Measurements from ENCODE around the gene INSR. TPM values are rescaled to one million over a fixed set of nuclear protein-coding genes. Genes with fewer than 3 reads are reported as not detected.

Gene INSR
- total RNA-seq, 1 experiment from 2014 or later = 8.4 TPM

DNA sequence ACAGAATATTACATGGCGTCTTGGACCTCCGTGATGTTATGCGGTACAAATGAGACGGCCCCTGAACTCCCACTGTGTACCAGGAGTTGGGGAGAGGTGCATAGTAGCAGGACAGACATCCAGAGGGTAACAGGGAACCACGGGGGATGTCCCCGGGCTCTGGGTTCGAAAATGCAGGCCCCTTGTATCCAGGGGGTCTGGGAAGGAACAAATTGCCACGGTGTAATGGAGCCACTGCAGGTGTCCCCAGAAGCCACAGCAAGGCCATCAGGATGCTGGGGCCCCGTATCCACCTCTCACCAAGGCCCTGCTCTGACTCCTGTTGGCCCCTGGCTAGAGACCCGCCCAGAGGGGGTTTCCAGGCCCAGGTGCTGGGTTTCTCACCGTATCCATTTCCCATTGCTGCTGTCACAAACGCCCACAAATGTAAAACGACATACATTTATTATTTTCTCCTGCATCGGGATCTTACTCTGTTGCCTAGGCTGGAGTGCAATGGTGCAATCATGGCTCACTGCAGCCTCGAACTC lies 77.8 kb downstream of the INSR start:
- Mint-ChIP-seq H3K27me3 (ENCODE audit: unreplicated experiment) (no peaks in the 10 kb centered on the region), H3K36me3 (ENCODE audit: insufficient read depth, unreplicated experiment) (no peaks in the 10 kb centered on the region), H3K9me3 (ENCODE audit: low read depth, unreplicated experiment) (no peaks in the 10 kb centered on the region), H3K4me1 (ENCODE audit: low read depth, unreplicated experiment) (no peaks in the 10 kb centered on the region), H3K4me3 (ENCODE audit: low read depth, unreplicated experiment) (no peak overlapping the region), H3K27ac (ENCODE audit: unreplicated experiment) (no peak overlapping the region)
- no peak for DNase-seq
- no TSS peak for BruUV-seq (replicated peaks)
- CTCF ChIA-PET = no interaction called here
- TF ChIP-seq, protein P1, sequence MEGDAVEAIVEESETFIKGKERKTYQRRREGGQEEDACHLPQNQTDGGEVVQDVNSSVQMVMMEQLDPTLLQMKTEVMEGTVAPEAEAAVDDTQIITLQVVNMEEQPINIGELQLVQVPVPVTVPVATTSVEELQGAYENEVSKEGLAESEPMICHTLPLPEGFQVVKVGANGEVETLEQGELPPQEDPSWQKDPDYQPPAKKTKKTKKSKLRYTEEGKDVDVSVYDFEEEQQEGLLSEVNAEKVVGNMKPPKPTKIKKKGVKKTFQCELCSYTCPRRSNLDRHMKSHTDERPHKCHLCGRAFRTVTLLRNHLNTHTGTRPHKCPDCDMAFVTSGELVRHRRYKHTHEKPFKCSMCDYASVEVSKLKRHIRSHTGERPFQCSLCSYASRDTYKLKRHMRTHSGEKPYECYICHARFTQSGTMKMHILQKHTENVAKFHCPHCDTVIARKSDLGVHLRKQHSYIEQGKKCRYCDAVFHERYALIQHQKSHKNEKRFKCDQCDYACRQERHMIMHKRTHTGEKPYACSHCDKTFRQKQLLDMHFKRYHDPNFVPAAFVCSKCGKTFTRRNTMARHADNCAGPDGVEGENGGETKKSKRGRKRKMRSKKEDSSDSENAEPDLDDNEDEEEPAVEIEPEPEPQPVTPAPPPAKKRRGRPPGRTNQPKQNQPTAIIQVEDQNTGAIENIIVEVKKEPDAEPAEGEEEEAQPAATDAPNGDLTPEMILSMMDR (IDR thresholded peaks at IDR 0.05; ENCODE audit: unreplicated experiment) = no peak
- intact Hi-C loops (cut with micrococcal nuclease; ENCODE audit: unreplicated experiment) = no loop called here

DNA sequence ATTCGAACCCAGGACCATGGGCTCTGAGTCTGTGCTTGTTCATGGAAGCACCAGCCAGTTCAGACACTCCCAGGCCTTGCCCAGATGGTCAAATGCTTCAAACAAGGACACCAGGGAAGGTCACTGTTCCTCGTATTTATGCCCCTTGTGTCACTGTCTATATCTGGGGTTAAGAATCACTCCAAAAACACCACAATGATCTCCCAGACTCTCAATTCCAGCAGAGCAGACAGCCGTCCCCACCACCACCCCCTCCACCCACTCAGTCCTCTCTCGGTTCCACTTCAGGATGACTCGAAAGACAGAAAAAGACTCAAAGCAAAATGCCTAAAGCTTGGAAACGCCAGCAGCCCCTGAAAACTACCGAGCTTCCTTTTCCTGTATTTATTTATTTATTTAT lies 79.0 kb downstream of the INSR start:
- H3K4me3 Mint-ChIP-seq (ENCODE audit: low read depth, unreplicated experiment) = no peak overlapping the region
- DNase-seq = no peak
- H3K9me3 Mint-ChIP-seq (ENCODE audit: low read depth, unreplicated experiment) = no peaks in the 10 kb centered on the region
- no peaks in the 10 kb centered on the region for H3K36me3 Mint-ChIP-seq (ENCODE audit: insufficient read depth, unreplicated experiment)
- no TSS peak for BruUV-seq (replicated peaks)
- CTCF ChIA-PET = no interaction called here
- no peak overlapping the region for H3K27ac Mint-ChIP-seq (ENCODE audit: unreplicated experiment)
- intact Hi-C loops (cut with micrococcal nuclease; ENCODE audit: unreplicated experiment) = no loop called here
- TF ChIP-seq, protein P1 (IDR thresholded peaks at IDR 0.05; ENCODE audit: unreplicated experiment) = no peak
- H3K4me1 Mint-ChIP-seq (ENCODE audit: low read depth, unreplicated experiment) = no peaks in the 10 kb centered on the region
- H3K27me3 Mint-ChIP-seq (ENCODE audit: unreplicated experiment) = no peaks in the 10 kb centered on the region

DNA sequence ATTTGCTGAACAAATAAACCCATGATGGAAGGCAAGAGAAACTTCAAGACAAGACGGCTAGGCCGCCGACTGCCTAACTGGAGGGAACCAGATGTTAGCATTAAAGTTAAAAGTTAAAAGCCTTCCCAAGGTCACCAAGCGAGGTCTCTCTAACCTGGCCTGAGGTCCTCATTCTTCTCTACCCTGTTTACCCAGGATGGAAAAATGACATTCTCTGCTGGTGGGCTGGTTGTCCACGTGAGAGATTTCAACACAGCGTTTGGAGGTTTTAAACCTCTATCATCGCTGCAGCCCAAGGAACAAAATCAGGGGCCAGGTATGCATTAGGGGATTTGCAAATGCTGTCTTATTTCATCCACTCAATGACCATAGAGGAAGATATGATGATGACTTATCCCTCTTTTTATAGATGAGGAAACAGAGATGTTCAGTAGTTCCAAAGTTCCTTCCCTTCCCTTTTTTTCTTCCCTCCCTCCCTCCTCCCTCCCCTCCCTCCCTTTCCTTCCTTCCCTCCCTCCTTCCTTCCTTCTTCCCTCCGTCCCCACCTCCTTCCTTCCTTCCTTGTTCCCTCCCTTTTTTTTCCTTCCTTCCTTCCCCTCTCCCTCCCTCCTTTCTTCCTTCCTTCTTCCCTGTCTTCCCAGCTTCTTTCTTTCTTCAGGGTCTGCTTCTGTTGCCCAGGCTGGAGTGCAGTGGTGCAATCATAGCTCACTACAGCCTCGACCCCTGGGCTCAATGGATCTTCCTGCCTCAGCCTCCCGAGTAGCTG lies 79.7 kb downstream of the INSR start:
- CTCF ChIA-PET = no interaction called here
- DNase-seq = no peak
- no peak overlapping the region for H3K4me3 Mint-ChIP-seq (ENCODE audit: low read depth, unreplicated experiment)
- intact Hi-C loops (cut with micrococcal nuclease; ENCODE audit: unreplicated experiment) = no loop called here
- BruUV-seq (replicated peaks) = no TSS peak
- H3K9me3 Mint-ChIP-seq (ENCODE audit: low read depth, unreplicated experiment) = no peaks in the 10 kb centered on the region
- no peaks in the 10 kb centered on the region for H3K27me3 Mint-ChIP-seq (ENCODE audit: unreplicated experiment)
- H3K27ac Mint-ChIP-seq (ENCODE audit: unreplicated experiment) = no peak overlapping the region
- TF ChIP-seq, protein P1 (IDR thresholded peaks at IDR 0.05; ENCODE audit: unreplicated experiment) = no peak
- no peaks in the 10 kb centered on the region for H3K4me1 Mint-ChIP-seq (ENCODE audit: low read depth, unreplicated experiment)
- H3K36me3 Mint-ChIP-seq (ENCODE audit: insufficient read depth, unreplicated experiment) = no peaks in the 10 kb centered on the region

DNA sequence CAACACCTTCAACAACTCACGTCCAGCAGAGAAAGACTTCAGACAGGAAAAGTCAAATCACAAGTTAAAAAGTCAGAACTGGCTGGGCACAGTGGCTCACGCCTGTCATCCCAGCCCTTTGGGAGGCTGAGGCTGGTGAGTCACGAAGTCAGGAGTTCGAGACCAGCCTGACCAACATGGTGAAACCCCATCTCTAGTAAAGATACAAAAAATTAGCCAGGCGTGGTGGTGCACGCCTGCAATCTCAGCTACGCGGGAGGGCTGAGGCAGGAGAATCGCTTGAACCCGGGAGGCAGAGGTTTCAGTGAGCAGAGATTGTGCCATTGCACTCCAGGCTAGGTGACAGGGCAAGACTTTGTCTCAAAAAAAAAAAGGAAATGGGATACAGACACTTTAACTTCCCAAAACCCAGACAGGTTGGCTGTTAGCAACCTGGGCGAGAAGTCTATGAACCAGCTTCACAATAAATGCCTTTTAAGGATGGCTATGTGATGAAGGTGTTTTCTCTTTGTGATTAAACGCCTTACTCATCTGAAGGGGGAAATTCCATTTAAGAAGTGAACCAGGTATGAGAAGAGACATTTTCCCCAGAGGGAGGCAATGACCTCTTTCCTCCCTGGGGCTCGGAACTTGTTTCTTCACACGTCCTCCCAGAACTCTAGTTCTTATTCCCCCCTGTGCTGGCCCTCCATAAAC lies 80.4 kb downstream of the INSR start:
- Mint-ChIP-seq H3K9me3 (ENCODE audit: low read depth, unreplicated experiment) (no peaks in the 10 kb centered on the region), H3K4me1 (ENCODE audit: low read depth, unreplicated experiment) (no peaks in the 10 kb centered on the region), H3K27me3 (ENCODE audit: unreplicated experiment) (no peaks in the 10 kb centered on the region), H3K27ac (ENCODE audit: unreplicated experiment) (no peak overlapping the region), H3K4me3 (ENCODE audit: low read depth, unreplicated experiment) (no peak overlapping the region), H3K36me3 (ENCODE audit: insufficient read depth, unreplicated experiment) (no peaks in the 10 kb centered on the region)
- DNase-seq = no peak
- CTCF ChIA-PET = no interaction called here
- BruUV-seq (replicated peaks) = no TSS peak
- intact Hi-C loops (cut with micrococcal nuclease; ENCODE audit: unreplicated experiment) = no loop called here
- TF ChIP-seq, protein P1 (IDR thresholded peaks at IDR 0.05; ENCODE audit: unreplicated experiment) = no peak
